Measurements from ENCODE around the gene NRXN3.
"Not testable (repeated sequence)": the region's sequence is repeated elsewhere in the genome, so short reads cannot be mapped to it uniquely, and the experiment has no call there.

NRXN3 gene

DNA sequence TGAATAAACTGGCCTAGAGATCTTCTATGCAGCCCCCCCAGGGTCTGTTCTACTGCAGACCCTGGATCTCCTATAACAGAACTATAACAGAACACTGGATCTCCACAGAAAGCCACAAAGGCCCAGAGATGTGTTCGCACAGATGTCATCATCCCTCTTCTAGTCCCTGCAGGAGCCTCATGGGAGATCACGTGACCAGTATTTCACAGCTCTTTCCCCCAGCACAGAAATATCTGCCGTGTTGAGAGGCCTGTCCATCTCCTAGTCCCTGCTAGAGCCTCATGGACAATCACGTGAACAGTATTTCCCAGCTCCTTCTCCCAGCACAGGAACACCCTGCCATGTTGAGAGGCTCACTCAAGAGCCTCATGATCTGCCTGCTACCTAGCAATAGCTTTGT is 331.7 kb downstream of the NRXN3 start:
- DNase-seq = no peak

GRCh38 chr14:78508023-78508422 is 337.9 kb downstream of the NRXN3 start:
- DNase-seq = no peak

GRCh38 chr14:78509516-78509915 is 339.3 kb downstream of the NRXN3 start:
- DNase-seq = no peak

DNA sequence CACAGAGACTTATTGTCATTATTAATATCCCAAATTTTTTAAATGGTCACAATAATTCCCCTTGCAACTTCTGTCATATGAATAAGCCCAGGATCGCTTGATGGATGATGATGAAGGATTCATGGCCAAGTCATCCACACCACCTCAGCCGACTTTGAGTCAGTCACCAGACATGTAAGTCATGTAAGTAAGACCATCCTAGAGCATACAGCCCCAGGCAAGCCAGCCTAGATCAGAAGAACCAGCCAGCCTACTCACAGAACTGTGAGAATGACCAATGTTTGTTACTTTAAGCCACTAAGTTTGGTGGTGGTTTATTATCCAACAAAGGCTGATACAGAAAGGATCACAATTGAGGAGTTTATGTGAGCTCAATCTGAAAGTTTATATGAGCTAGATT is 341.8 kb downstream of the NRXN3 start:
- no peak for DNase-seq

DNA sequence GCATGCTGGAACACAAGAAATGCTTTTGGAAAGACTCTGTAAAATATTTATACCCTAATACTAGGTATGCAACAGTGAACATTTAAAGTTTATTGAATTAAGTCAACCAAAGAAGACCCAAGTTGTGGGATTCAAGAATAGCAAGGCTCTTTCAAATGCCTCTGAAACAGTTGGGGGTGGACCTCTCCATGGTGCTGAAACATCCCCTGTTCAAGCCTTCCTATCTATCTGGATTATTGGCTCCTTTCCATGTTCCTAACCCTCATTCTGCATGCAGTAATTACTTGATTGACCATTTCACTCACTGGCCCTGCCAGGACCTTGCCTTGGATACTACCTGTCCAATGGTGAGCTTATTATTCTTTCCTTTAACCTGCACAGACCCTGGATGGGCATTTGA is 349.7 kb downstream of the NRXN3 start:
- no peak for DNase-seq

DNA sequence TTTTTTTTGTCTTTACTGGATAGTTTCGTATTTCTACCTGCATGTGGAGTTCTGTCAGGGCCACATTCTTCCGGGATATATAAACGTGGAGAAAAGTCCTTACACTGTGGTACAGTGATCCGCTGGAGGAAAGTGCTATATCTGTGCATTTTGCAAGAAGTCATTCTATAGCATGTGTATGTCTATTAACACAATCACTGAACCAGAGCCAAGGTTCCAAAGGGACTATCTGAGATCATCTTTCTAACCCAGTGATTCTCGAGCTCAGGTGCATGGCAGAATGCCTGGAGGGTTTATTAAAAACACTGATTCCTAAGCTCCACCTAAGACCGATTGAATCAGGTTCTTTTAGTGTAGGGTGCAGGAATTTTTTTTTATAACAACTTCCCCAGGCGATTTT is 354.0 kb downstream of the NRXN3 start:
- no peak for DNase-seq

GRCh38 chr14:78524766-78525165 is 354.6 kb downstream of the NRXN3 start:
- no peak for DNase-seq

DNA sequence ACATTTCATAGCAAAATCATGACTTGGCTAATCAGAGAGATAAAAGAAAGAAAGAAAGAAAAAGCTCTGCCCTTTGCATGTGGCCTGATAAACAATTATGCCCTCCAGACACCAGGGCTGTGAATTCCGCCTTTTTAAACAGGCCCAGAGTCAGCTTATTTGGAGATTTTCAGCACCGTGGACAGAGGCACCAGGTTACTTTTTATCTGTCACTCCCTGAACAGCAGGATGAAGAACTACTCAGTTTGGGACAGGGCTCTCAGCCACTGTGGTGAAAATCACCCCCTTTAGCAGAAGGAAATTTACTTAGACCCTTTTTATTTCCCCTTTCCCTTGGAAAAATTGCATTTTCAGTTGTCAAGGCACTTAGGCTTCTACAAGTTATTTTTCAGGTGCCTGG is 359.9 kb downstream of the NRXN3 start:
- no peak for DNase-seq

DNA sequence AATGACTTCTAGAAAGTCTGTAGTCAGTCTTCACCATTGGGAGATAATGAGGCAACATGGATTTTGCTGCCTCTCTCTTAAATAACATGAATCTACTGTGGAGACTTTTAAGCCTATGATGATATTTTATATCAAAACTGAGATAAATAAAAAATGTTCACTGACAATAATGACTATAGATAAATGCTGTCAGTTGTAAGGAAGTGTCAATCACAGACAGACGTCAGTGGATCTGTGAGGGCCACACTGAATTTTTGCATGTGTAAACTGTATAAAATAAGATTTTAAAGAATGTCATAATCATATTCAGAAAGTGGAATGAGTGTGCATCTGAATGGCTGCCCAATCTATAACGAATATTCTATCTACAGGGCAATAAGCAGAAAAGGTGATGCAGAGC is 364.0 kb downstream of the NRXN3 start:
- no peak for DNase-seq

GRCh38 chr14:78535041-78535440 is 364.9 kb downstream of the NRXN3 start:
- no peak for DNase-seq

GRCh38 chr14:78541788-78542187 is 371.6 kb downstream of the NRXN3 start:
- not testable (repeated sequence) for DNase-seq

GRCh38 chr14:78543433-78543832 is 373.3 kb downstream of the NRXN3 start:
- no peak for DNase-seq

- DNase-seq = no peak
Observed at GRCh38 chr14:78561074-78561473, 390.9 kb downstream of the NRXN3 start.

DNA sequence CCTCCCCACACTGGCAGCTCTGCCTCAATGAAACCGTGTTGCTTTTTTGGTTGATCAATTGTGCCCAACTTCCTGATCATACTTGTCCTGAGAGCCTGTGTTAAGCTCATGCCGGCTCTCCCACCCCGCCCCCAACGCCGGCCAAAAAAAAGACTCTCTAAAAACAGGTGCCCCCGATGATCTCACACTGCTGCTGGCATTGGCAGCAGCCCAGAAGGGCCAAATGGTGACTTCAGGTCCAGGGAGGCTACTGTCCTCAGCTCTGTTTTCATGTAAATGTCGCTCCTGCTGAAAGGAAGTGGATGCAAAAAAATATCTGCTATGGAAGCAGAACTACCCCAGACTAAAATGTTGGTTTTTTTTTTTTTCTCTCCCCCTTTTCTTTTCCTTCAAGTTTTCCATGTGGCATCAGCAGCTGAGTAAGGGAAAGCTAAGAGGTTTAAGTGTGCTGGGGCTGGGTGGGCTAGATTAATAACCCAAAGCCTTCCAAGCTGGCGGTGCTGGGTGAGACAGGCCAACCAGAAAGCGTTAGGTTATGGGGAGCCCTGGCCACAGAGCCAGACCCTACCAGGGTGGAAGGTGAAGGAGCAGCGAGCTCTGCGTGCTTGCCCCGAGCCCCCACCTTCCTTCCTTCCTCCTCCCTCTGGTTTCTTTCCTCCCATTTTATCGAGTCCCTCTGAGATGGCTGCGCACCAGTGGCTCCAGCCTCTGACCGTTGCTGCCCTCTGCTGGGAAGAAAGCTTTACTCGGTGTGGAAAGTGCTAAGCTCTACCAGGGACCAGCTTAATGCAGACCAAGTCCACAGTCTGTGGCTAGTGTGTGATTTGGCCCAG is 396.1 kb downstream of the NRXN3 start:
- peak; percentile 43 for DNase-seq

- DNase-seq = no peak
Observed at GRCh38 chr14:78566859-78567172, 396.6 kb downstream of the NRXN3 start.

DNA sequence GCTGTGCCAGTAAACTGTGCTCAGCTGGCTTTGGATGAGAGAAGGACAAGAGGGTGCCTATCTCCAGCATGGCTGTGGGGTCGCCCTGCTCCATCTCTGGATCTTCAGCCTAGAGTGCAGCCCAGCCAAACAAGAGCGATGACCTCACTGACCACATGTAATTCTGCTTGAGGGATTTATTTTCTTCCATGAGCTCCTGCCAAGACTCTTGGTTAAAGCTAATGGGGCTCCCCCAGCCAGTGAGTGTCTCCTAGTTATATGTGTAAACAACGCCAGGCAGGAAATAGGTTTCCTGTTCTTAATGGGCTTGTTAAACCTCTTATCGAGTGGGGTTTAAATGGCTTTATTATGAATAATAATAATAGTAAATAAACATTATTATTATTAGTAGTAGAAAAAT is 397.2 kb downstream of the NRXN3 start:
- DNase-seq = no peak

DNA sequence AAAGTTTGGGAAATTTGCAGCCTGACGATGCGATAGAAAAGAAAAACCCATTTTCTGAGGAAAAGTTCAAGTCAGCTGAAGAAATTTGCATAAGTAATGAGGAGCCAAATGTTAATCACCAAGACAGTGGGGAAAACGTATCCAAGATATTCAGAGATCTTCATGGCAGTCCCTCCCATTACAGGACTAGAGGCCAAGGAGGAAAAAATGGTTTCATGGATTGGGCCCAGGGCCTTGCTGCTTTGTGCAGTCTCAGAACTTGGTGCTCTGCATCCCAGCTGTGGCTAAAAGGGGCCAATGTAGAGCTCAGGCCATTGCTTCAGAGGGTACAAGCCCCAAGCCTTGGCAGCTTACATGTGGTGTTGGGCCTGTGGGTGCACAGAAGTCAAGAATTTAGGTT is 403.6 kb downstream of the NRXN3 start:
- DNase-seq = not testable (repeated sequence)

- no peak for DNase-seq
Observed at GRCh38 chr14:78576437-78577166, 406.4 kb downstream of the NRXN3 start.

- no peak for DNase-seq
Observed at GRCh38 chr14:78581229-78581628, 411.1 kb downstream of the NRXN3 start.

DNA sequence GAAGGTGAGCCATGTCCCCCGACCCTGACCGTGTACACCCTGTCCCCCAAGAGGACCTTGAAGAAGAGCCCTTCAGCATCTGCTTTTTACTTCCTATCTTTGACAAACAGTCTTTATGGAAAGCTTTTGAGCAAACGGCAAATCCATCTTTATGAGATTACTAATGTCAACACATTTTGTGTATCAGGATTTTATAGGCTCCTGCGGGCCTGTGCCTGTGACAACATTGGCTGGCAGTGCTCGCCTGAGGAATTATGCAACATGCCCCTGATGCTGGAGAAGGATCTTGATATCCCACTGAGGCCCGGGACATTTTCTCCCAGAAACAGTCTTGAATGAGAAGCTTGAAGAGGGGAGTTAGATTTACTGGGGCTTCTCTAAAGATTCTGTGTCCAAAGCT is 416.5 kb downstream of the NRXN3 start:
- DNase-seq = no peak

DNA sequence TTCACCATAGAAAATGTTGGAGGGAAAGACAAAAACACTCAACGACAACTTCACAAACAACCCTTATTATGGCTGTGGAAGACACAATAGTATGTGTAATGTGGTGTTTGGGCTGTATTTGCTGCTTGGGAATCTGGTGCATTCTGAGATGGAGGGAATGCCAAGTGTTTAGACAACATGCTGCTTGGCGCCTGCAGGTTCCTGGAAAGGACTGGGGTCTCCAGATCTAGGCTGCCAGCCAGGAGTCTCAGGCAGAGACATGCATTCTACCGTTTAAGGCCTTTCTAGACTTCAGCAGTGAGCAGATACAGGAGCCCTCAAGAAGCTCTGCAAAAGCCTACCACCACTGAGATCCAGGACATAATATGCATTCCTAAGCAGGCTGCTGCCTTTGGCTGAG is 418.7 kb downstream of the NRXN3 start:
- DNase-seq = no peak

- no peak for DNase-seq
Observed at GRCh38 chr14:78592616-78593219, 422.5 kb downstream of the NRXN3 start.

DNA sequence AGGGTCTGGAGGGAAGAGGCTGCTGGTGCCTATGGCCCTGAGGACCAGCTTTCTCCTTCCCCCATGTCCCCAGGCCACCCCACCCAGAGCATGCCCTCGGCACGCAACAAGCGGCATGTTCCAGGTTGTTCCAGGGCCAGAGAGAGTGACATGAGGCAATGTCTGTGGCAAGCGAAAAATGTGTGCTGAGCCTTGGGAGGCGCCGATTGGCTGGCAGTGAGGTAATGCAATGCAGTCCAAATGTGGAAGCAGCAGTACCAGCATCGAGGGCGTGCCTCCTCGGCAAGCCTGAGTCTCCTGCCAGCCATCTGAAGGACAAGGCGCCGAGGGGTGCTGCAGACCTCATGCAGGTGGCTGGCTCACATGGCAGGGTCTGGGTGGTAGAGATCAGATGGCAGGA is 423.8 kb downstream of the NRXN3 start:
- DNase-seq = no peak

- DNase-seq = no peak
Observed at GRCh38 chr14:78595797-78596196, 425.6 kb downstream of the NRXN3 start.

Data from activated CD4-positive, alpha-beta T cell treated with anti-CD3 and anti-CD28 coated beads, Interleukin-2, amount 50 U/mL, for 1 hour (primary cell).